SK-N-SH (cell line): Measurements from ENCODE around the gene C13orf46. TPM values are rescaled to one million over a fixed set of nuclear protein-coding genes. Genes with fewer than 3 reads are reported as not detected.

Source experiments
- CTCF ChIA-PET: fragments of 300-600, 350-600 bp; formaldehyde crosslinking; extraction: SDS; loops from one replicate; lab custom pipeline; 2021; lab: Yijun Ruan, JAX
- POLR2A ChIA-PET: fragments of 350-600 bp; sonication (Branson Sonifier 250); formaldehyde crosslinking; extraction: SDS; loops from one replicate; lab custom pipeline; 2020; ENCODE audit warnings: antibody characterized with exemption, inconsistent platforms; lab: Yijun Ruan, JAX
- DNase-seq: peaks from one replicate; pipeline ENCODE4 v3.0.0; 2012
- H2AFZ ChIP-seq: fragments of 200-600 bp; sonication (generic); 2 replicates; pipeline ENCODE4 v1.8.1; 2016; ENCODE audit warnings: antibody characterized with exemption, mild to moderate bottlenecking, low read depth
- H3F3A ChIP-seq: fragments of 200-600 bp; sonication (generic); replicated peaks from 2 replicates; pipeline ENCODE3; 2016; ENCODE audit warnings: antibody characterized with exemption, mild to moderate bottlenecking; ENCODE audit not compliant: insufficient read depth
- H3K27ac ChIP-seq, 2 experiments: fragments of 200-500 bp in 1 of 2; fragments of 200-600 bp in 1 of 2; sonication (Bioruptor generic) in 1 of 2; sonication (generic), shearing (Covaris generic) in 1 of 2; 2 replicates each; pipeline versions ENCODE4 v1.5.1 to v1.6.1; 2014 to 2016; ENCODE audit warnings: low read depth in 2 of 2, inconsistent platforms in 1 of 2, low read length in 1 of 2, mild to moderate bottlenecking in 1 of 2, mixed read lengths in 1 of 2
- H3K27me3 ChIP-seq: fragments of 200-600 bp; sonication (generic), shearing (Covaris generic); 2 replicates; pipeline ENCODE4 v1.6.1; 2016; ENCODE audit warnings: mixed run types; ENCODE audit not compliant: insufficient read depth
- H3K36me3 ChIP-seq, 2 experiments: fragments of 200-500 bp in 1 of 2; fragments of 200-600 bp in 1 of 2; sonication (Bioruptor generic) in 1 of 2; sonication (generic) in 1 of 2; replicated peaks in 1 of 2; 2 replicates each; pipeline versions ENCODE3 to v1.5.1; 2014 to 2016; ENCODE audit warnings: low read length in 1 of 2, mild to moderate bottlenecking in 1 of 2; ENCODE audit not compliant: insufficient read depth in 2 of 2, control insufficient read depth in 1 of 2
- H3K4me1 ChIP-seq, 2 experiments: fragments of 200-500 bp in 1 of 2; fragments of 200-600 bp in 1 of 2; sonication (Bioruptor generic) in 1 of 2; sonication (generic), shearing (Covaris generic) in 1 of 2; 2 replicates each; pipeline versions ENCODE4 v1.5.1 to v1.6.1; 2014 to 2016; ENCODE audit warnings: low read depth in 1 of 2, low read length in 1 of 2, mixed run types in 1 of 2; ENCODE audit not compliant: insufficient read depth in 2 of 2, control insufficient read depth in 1 of 2
- H3K4me2 ChIP-seq: fragments of 200-600 bp; sonication (generic), shearing (Covaris generic); 2 replicates; pipeline ENCODE4 v1.6.1; 2017; ENCODE audit warnings: mixed run types
- H3K4me3 ChIP-seq, 2 experiments: fragments of 200-500 bp in 1 of 2; fragments of 200-600 bp in 1 of 2; sonication (Bioruptor generic) in 1 of 2; sonication (generic), shearing (Covaris generic) in 1 of 2; 2 replicates each; pipeline versions ENCODE4 v1.5.1 to v1.8.1; 2014 to 2016; ENCODE audit warnings: low read depth in 2 of 2, inconsistent platforms in 1 of 2, low read length in 1 of 2, mild to moderate bottlenecking in 1 of 2, mixed read lengths in 1 of 2, moderate library complexity in 1 of 2
- H3K79me2 ChIP-seq: fragments of 200-600 bp; sonication (generic); 2 replicates; pipeline ENCODE4 v1.8.1; 2017; ENCODE audit warnings: mild to moderate bottlenecking; ENCODE audit not compliant: insufficient read depth
- H3K9ac ChIP-seq: fragments of 200-600 bp; sonication (generic); 2 replicates; pipeline ENCODE4 v1.6.1; 2017; ENCODE audit warnings: mixed run types
- H3K9me2 ChIP-seq: fragments of 200-600 bp; sonication (generic); 2 replicates; pipeline ENCODE4 v1.6.1; 2017; ENCODE audit warnings: mixed run types
- H3K9me3 ChIP-seq: fragments of 200-600 bp; sonication (generic); 2 replicates; pipeline ENCODE4 v1.6.1; 2017; ENCODE audit warnings: mixed run types, mild to moderate bottlenecking, moderate library complexity
- H4K20me1 ChIP-seq: fragments of 200-600 bp; sonication (generic); 2 replicates; pipeline ENCODE4 v1.6.1; 2017; ENCODE audit warnings: mild to moderate bottlenecking, mixed run types; ENCODE audit not compliant: insufficient read depth
- CHD2 ChIP-seq: fragments of 150-350 bp; IDR thresholded peaks from 2 replicates; pipeline ENCODE4 v1.6.1; 2018; ENCODE audit warnings: low read length; ENCODE audit not compliant: partially characterized antibody
- CTCF ChIP-seq: fragments of 200-600 bp; sonication (generic); IDR thresholded peaks from 2 replicates; pipeline ENCODE4 v1.6.1; 2017; ENCODE audit warnings: antibody characterized with exemption, mild to moderate bottlenecking, moderate library complexity
- ELF1 ChIP-seq: IDR thresholded peaks from 2 replicates; pipeline ENCODE4 v1.4.0; 2012
- EP300 ChIP-seq, 2 experiments: IDR thresholded peaks; 2 replicates each; pipeline versions ENCODE4 v1.4.0 to v1.6.1; 2012; ENCODE audit warnings: borderline replicate concordance in 1 of 2, low read depth in 1 of 2, low read length in 1 of 2
- EZH2phosphoT487 ChIP-seq: fragments of 200-600 bp; sonication (generic); IDR thresholded peaks from 2 replicates; pipeline ENCODE4 v1.6.1; 2017; ENCODE audit warnings: low read depth, mixed run types, mild to moderate bottlenecking, antibody characterized with exemption, moderate library complexity, borderline replicate concordance
- FOXJ3 ChIP-seq: sonication (generic); formaldehyde crosslinking; IDR thresholded peaks from 2 replicates; pipeline ENCODE4 v1.5.1; 2020; ENCODE audit warnings: mild to moderate bottlenecking, missing genetic modification reagents
- JUND ChIP-seq: IDR thresholded peaks from 2 replicates; pipeline ENCODE4 v1.4.0; 2012
- MAX ChIP-seq: IDR thresholded peaks from 2 replicates; pipeline ENCODE4 v1.4.0; 2012; ENCODE audit warnings: low read depth
- MEF2A ChIP-seq: IDR thresholded peaks from 2 replicates; pipeline ENCODE4 v1.4.0; 2012; ENCODE audit warnings: low read depth, borderline replicate concordance
- NFIC ChIP-seq: IDR thresholded peaks from 2 replicates; pipeline ENCODE4 v1.4.0; 2012; ENCODE audit warnings: borderline replicate concordance
- PBX3 ChIP-seq: IDR thresholded peaks from 2 replicates; pipeline ENCODE4; 2012
- RFX5 ChIP-seq: IDR thresholded peaks from 2 replicates; pipeline ENCODE4 v1.6.1; 2012; ENCODE audit warnings: mild to moderate bottlenecking, improper control_type of control experiment, low read length
- RXRA ChIP-seq: IDR thresholded peaks from 2 replicates; pipeline ENCODE4 v1.4.0; 2012; ENCODE audit warnings: low read depth, mild to moderate bottlenecking, borderline replicate concordance
- TAF1 ChIP-seq: IDR thresholded peaks from 2 replicates; pipeline ENCODE4 v1.6.1; 2012; ENCODE audit warnings: low read depth, mild to moderate bottlenecking, low read length, moderate library complexity, borderline replicate concordance
- USF2 ChIP-seq: fragments of 150-350 bp; IDR thresholded peaks from 2 replicates; pipeline ENCODE4 v1.6.1; 2017; ENCODE audit warnings: antibody characterized with exemption, low read length, low read depth, borderline replicate concordance
- YY1 ChIP-seq: IDR thresholded peaks from 2 replicates; pipeline ENCODE4 v1.4.0; 2012; ENCODE audit warnings: low read depth, mild to moderate bottlenecking
- WGBS: methylation state at CpG from one replicate; pipeline ENCODE4 v1.1.6; 2017; ENCODE audit warnings: low lambda C conversion rate; 5-methylcytosine and 5-hydroxymethylcytosine counted together
- polyA plus RNA-seq, 3 experiments: library from polyadenylated mRNA; depleted of rRNA; stranded (reverse); fragments of >200 nt; gene quantifications; 2 replicates each; pipeline ENCODE4 v1.2.3, GENCODE V29; 2012

C13orf46 gene
- polyA plus RNA-seq, 1 of the 3 experiments (the other 2 are of a cell fraction), result 1.7 TPM

GRCh38 chr13:114013952-114014629, 40.2 kb upstream of the C13orf46 start:
- Histone ChIP-seq H3K9ac (no peak overlapping the region), H3K9me2 (no peaks in the 10 kb centered on the region), H3K4me1 (no peaks in the 10 kb centered on the region), H4K20me1 (no peaks in the 10 kb centered on the region), H3K27me3 (no peaks in the 10 kb centered on the region), H3K9me3 (no peaks in the 10 kb centered on the region), H3K4me3 (no peak overlapping the region), H3K4me2 (no peak overlapping the region), H3F3A (no peaks in the 10 kb centered on the region), H3K27ac (no peak overlapping the region), H3K36me3 (peaks cover 25 to 49% of the 10 kb centered on the region in 2 experiments), H3K79me2 (0 out of 2 replicates have a peak, but pooled peaks cover 1% of the 10 kb centered on the region), H2AFZ (no peak overlapping the region)
- POLR2A ChIA-PET, result no interaction called here
- WGBS, result 97% methylated on average over 11 of the region's 22 CpGs
- CTCF ChIA-PET, result no interaction called here
- TF ChIP-seq JUND (no peak), CTCF (no peak), RXRA (no peak), TAF1 (no peak), EP300 (IDR thresholded peaks at IDR 0.05; ENCODE audit: borderline replicate concordance in 1 of 2, low read depth in 1 of 2, low read length in 1 of 2) (no peak), MAX (no peak), USF2 (no peak), PBX3 (no peak), YY1 (no peak), MEF2A (no peak), EZH2phosphoT487 (no peak), NFIC (no peak), CHD2 (no peak), ELF1 (no peak)
- no peak for DNase-seq

GRCh38 chr13:114013336-114013735, 39.5 kb upstream of the C13orf46 start:
- Histone ChIP-seq H3K9me3 (no peaks in the 10 kb centered on the region), H3K79me2 (no peaks in the 10 kb centered on the region), H3K9ac (no peak overlapping the region), H2AFZ (no peak overlapping the region), H3K27ac (no peak overlapping the region), H4K20me1 (no peaks in the 10 kb centered on the region), H3K4me3 (no peak overlapping the region), H3K4me2 (no peak overlapping the region), H3K36me3 (peaks cover 21 to 49% of the 10 kb centered on the region in 2 experiments), H3K4me1 (no peaks in the 10 kb centered on the region), H3K9me2 (no peaks in the 10 kb centered on the region), H3F3A (no peaks in the 10 kb centered on the region), H3K27me3 (no peaks in the 10 kb centered on the region)
- POLR2A ChIA-PET, result no interaction called here
- TF ChIP-seq FOXJ3 (CRISPR knock-in tag) (no peak), RFX5 (no peak), PBX3 (no peak), ELF1 (no peak)
- no peak for DNase-seq
- 73% methylated on average over 4 of the region's 4 CpGs for WGBS
- CTCF ChIA-PET, result no interaction called here
